Mucosa of descending colon (tissue), 3 donors: Measurements from ENCODE around the gene FBXL13. TPM values are rescaled to one million over a fixed set of nuclear protein-coding genes. Genes with fewer than 3 reads are reported as not detected.
"Not testable (repeated sequence)": the region's sequence is repeated elsewhere in the genome, so short reads cannot be mapped to it uniquely, and the experiment has no call there.

Experiments used
- ATAC-seq: fragments of 200-7000 bp; cut with Tn5 transposase; one replicate; pipeline ENCODE4 v1.9.1; 2020; ENCODE audit warnings: mild to moderate bottlenecking, moderate library complexity
- DNase-seq, 3 donors: peaks; one replicate each; pipeline ENCODE4 v3.0.0-alpha.2; 2020
- H3K36me3 ChIP-seq: fragments of 200-600 bp; one replicate; pipeline ENCODE4 v1.8.0; 2021; ENCODE audit warnings: low read depth, mild to moderate bottlenecking
- H3K4me1 ChIP-seq: fragments of 200-600 bp; one replicate; pipeline ENCODE4 v1.8.0; 2021; ENCODE audit warnings: low read depth, mild to moderate bottlenecking
- H3K4me3 ChIP-seq: fragments of 200-600 bp; one replicate; pipeline ENCODE4 v1.8.0; 2021; ENCODE audit warnings: mild to moderate bottlenecking
- H3K9me3 ChIP-seq: fragments of 200-600 bp; one replicate; pipeline ENCODE4 v1.8.0; 2021; ENCODE audit warnings: mild to moderate bottlenecking
- intact Hi-C, 2 donors: fragments of 100-400 bp; cut with DNase I in 1 of 2; cut with micrococcal nuclease in 1 of 2; formaldehyde crosslinking; loops; one replicate each; pipeline versions ENCODE4 v1.11.0 to v1.11.1; 2022; cut with DNase I, micrococcal nuclease
- total RNA-seq, 3 donors: library from RNA; stranded (reverse); fragmentation: NEBNext Ultra II Directional in 2 of 3; extraction: Animal tissue kit (Norgen Biotek cat#: 25700) in 2 of 3; gene quantifications; one replicate each; pipeline versions ENCODE4 v1.2.1 to v1.2.4, GENCODE V29; 2021 to 2023
- TF ChIP-seq, protein P1 (sequence below): fragments of 200-600 bp; IDR thresholded peaks from one replicate; pipeline ENCODE4 v1.8.0; 2022; ENCODE audit warnings: antibody characterized with exemption, mild to moderate bottlenecking
- donor health status: DM: no; HTN: no; CAD: no; lungs with moderate emphysema.
- donor health status: DM: no; HTN: no; CAD: no.
- donor health status: DM: no; HTN: yes; CAD: no.

The FBXL13 gene
- total RNA-seq, 3 donors from 2014 or later = 0.65 to 1.8 (median 0.78) TPM

DNA sequence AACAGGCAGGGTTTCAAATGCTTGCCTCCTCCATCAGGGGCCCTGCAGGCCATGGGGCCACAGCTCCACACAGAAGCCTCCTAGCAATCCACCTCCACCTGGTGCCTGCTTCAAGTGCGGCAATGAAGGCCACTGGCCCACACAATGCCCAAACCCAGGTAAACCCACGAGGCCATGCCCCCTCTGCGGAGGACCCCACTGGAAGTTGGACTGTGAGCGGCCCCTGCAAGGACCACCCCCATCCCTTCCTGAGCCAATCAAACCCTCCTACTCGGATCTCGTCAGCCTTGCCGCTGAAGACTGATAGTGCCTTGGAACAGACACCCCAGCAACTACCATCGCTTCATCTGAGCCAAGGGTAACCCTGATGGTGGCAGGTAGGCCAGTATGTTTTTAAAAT, 98.7 kb downstream of the FBXL13 start:
- H3K9me3 ChIP-seq = no peaks in the 10 kb centered on the region
- TF ChIP-seq, protein P1, sequence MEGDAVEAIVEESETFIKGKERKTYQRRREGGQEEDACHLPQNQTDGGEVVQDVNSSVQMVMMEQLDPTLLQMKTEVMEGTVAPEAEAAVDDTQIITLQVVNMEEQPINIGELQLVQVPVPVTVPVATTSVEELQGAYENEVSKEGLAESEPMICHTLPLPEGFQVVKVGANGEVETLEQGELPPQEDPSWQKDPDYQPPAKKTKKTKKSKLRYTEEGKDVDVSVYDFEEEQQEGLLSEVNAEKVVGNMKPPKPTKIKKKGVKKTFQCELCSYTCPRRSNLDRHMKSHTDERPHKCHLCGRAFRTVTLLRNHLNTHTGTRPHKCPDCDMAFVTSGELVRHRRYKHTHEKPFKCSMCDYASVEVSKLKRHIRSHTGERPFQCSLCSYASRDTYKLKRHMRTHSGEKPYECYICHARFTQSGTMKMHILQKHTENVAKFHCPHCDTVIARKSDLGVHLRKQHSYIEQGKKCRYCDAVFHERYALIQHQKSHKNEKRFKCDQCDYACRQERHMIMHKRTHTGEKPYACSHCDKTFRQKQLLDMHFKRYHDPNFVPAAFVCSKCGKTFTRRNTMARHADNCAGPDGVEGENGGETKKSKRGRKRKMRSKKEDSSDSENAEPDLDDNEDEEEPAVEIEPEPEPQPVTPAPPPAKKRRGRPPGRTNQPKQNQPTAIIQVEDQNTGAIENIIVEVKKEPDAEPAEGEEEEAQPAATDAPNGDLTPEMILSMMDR = no peak
- H3K36me3 ChIP-seq = no peaks in the 10 kb centered on the region
- intact Hi-C loops = no loop called here
- ATAC-seq (no peak), DNase-seq (no peak)
- no peak overlapping the region for H3K4me3 ChIP-seq
- no peaks in the 10 kb centered on the region for H3K4me1 ChIP-seq

DNA sequence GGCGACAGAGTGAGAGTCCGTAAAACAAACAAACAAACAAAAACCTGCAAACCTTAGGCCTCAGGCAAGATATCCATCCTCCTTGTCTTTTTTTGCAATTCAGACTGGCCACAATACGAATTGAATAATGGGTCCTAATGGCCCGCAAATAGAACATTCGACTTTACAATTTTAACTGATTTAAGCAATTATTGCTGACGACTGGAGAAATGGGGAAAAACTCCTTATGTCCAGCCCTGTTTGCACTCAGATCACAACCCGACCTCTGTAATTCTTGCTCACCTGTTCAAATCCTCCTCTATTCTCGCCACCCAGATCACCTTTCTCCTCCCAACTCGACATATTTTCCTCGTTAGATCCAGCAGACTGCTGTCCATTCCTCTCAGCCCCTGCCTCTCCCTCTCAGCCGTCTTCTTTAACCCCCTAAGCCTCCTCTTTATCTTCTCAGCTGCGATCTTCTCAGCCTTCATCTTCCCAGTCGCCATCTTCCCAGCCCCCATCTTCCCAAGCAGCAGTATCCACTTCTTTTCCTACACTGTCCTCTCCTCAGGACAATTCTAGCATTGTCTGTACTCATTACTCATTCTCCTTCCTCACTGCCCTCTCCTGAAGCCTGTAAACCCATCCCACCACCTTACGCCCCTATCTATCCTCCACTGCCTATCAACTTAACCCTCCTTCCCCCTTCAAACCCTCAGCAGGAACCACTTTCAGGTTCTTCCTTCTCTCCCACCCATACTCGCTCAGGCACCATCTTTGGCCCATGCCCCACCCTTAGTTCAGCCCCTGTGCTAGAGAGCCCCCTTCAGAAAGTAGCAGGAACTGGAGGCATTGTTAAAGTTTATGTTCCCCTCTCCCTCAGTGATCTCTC, 100.0 kb downstream of the FBXL13 start:
- no peaks in the 10 kb centered on the region for H3K4me1 ChIP-seq
- no peak overlapping the region for H3K4me3 ChIP-seq
- TF ChIP-seq, protein P1 = no peak
- DNase-seq (no peak), ATAC-seq (no peak)
- no peaks in the 10 kb centered on the region for H3K9me3 ChIP-seq
- intact Hi-C loops = no loop called here
- H3K36me3 ChIP-seq = no peaks in the 10 kb centered on the region

DNA sequence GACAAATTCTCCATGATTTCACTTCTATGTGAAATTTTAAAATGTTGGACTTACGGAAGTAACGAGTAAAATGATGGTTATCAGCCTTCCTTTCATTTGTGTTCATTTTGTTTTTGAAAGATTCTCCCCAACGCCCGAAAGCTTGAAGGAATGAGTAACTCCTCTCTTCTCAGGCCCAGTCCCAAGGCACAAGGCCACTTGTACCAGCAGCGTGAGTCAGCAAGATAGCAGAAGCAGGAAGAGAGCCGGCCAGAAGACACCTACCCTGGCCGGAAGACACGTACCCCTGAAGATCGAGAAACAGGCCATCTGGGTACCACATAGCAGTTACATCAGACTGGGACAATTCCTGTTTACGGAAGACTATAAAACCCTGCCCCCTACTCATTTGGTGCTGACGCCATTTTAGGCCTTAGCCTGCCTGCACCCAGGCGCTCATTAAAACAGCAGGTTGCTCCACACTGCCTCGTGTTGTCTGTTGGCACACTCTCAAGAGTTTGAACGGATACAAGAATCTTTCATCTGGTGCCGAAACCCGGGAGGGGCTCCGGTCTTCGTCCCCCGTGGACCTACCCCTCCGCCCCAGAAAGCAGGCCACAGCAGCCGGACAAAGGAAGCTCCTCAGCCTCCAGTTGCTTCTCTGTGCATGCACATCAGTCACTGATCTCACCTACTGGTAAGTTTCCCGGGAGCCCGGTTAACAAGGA, 101.3 kb downstream of the FBXL13 start:
- intact Hi-C loops = no loop called here
- DNase-seq (no peak), ATAC-seq (no peak)

DNA sequence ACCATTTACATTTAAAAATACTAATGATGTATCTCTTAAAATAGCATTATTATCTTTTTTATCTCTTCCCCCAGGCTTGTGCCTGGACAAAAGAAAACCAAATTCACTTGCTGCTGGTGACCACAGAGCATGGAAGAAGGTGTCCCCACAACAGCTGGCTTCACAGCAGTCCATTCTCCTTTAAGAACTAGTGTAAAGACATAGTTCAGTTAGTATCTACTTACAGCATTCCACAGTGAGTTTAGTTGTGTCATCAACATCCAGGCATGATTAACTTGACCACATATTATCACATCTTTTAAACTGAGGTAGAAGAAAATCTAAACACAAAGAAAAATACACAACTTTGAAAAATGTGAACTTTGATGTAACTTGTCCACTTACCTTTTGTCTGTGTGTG, 106.8 kb downstream of the FBXL13 start:
- Histone ChIP-seq H3K4me1 (no peaks in the 10 kb centered on the region), H3K4me3 (no peak overlapping the region), H3K9me3 (no peaks in the 10 kb centered on the region), H3K36me3 (no peaks in the 10 kb centered on the region)
- ATAC-seq (no peak), DNase-seq (no peak)
- TF ChIP-seq, protein P1 = no peak
- intact Hi-C loops = no loop called here

More for the DNA sequence above, 101.3 kb downstream of the FBXL13 start:
- no peaks in the 10 kb centered on the region for H3K9me3 ChIP-seq
- no peaks in the 10 kb centered on the region for H3K4me1 ChIP-seq
- H3K36me3 ChIP-seq = no peaks in the 10 kb centered on the region
- TF ChIP-seq, protein P1 = no peak
- no peak overlapping the region for H3K4me3 ChIP-seq

DNA sequence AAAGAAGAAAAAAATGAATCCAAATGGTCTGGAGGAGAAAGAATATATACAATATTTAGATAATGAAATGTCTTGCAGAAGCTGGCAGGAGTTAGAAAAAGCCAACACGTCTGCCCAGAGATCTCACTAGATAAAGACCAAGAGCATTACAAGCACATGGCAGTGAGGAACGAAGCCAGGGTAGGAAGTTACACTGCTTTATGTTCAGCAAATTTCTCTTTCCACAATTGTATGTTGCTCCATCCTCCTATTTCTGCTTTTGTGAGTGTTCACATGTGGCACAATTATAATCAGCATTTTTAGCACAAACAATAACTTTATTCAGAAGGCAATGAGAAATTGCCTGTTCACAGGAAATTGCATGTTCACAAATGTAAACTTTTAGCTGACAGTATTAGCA, 108.1 kb downstream of the FBXL13 start:
- Histone ChIP-seq H3K4me1 (no peaks in the 10 kb centered on the region), H3K9me3 (no peaks in the 10 kb centered on the region), H3K4me3 (no peak overlapping the region), H3K36me3 (no peaks in the 10 kb centered on the region)
- TF ChIP-seq, protein P1 = no peak
- no peak for DNase-seq
- intact Hi-C loops = no loop called here
- ATAC-seq = no peak

DNA sequence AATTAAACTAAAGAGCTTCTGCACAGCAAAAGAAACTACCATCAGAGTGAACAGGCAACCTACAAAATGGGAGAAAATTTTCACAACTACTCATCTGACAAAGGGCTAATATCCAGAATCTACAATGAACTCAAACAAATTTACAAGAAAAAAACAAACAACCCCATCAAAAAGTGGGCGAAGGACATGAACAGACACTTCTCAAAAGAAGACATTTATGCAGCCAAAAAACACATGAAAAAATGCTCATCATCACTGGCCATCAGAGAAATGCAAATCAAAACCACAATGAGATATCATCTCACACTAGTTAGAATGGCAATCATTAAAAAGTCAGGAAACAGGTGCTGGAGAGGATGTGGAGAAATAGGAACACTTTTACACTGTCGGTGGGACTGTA, 112.6 kb downstream of the FBXL13 start:
- intact Hi-C loops, H3K4me1 ChIP-seq, H3K36me3 ChIP-seq, DNase-seq, H3K4me3 ChIP-seq, ATAC-seq, H3K9me3 ChIP-seq: not testable (repeated sequence)

DNA sequence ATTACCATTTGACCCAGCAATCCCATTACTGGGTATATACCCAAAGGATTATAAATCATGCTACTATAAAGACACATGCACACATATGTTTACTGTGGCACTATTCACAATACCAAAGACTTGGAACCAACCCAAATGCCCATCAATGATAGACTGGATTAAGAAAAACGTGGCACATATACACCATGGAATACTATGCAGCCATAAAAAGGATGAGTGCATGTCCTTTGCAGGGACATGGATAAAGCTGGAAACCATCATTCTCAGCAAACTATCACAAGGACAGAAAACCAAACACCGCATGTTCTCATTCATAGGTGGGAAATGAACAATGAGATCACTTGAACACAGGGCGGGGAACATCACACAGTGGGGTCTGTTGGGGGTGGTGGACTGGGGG, 116.6 kb downstream of the FBXL13 start:
- H3K4me3 ChIP-seq, ATAC-seq, H3K9me3 ChIP-seq, H3K36me3 ChIP-seq, intact Hi-C loops, DNase-seq, H3K4me1 ChIP-seq: not testable (repeated sequence)

DNA sequence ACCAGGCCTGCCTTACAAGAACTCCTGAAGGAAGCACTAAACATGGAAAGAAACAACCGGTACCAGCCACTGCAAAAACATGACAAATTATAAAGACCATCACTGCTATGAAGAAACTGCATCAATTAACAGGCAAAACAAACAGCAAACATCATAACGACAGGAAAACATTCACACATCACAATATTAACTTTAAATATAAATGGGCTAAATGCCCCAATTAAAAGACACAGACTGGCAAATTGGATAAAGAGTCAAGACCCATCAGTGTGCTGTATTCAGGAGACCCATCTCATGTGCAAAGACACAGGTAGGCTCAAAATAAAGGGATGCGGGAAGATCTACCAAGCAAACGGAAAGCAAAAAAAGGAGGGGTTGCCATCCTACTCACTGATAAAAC, 120.2 kb downstream of the FBXL13 start:
- ATAC-seq, DNase-seq, H3K4me1 ChIP-seq, intact Hi-C loops, H3K36me3 ChIP-seq, H3K9me3 ChIP-seq, H3K4me3 ChIP-seq: not testable (repeated sequence)
